GM19193 (cell line): ENCODE measurements around the gene CIART.

Experiments used
- POLR2A ChIP-seq: IDR thresholded peaks from 4 replicates; pipeline ENCODE4 v1.6.1; 2011; ENCODE audit not compliant: insufficient read depth, insufficient read length; ENCODE audit errors: extremely low read depth

CIART gene

GRCh38 chr1:150282558-150282958, 204 bp downstream of the CIART start:
- TF ChIP-seq POLR2A: no peak

GRCh38 chr1:150283260-150283659, 906 bp downstream of the CIART start:
- no peak for TF ChIP-seq POLR2A

GRCh38 chr1:150288382-150288781, 6.0 kb downstream of the CIART start:
- TF ChIP-seq POLR2A: no peak

GRCh38 chr1:150288822-150289221, 6.5 kb downstream of the CIART start:
- TF ChIP-seq POLR2A: no peak

- peak; percentile 93 for TF ChIP-seq POLR2A
Measured at GRCh38 chr1:150293433-150294253, 11.3 kb downstream of the CIART start, which contains the start of gene MRPS21. Gene MRPS21, plus strand, starts transcription at chr1:150293861. Its CDS starts 506 bp downstream, at chr1:150294367.

- TF ChIP-seq POLR2A: no peak
Measured at GRCh38 chr1:150295476-150295875, 13.1 kb downstream of the CIART start.

- no peak for TF ChIP-seq POLR2A
Measured at GRCh38 chr1:150299716-150300115, 17.4 kb downstream of the CIART start.

- TF ChIP-seq POLR2A: no peak
Measured at GRCh38 chr1:150302338-150302737, 20.0 kb downstream of the CIART start.

GRCh38 chr1:150302902-150303301, 20.5 kb downstream of the CIART start:
- no peak for TF ChIP-seq POLR2A

GRCh38 chr1:150309758-150310508, 27.6 kb downstream of the CIART start:
- TF ChIP-seq POLR2A: no peak

GRCh38 chr1:150311762-150312161, 29.4 kb downstream of the CIART start:
- TF ChIP-seq POLR2A: no peak

GRCh38 chr1:150320667-150320978, 38.3 kb downstream of the CIART start:
- TF ChIP-seq POLR2A: no peak

GRCh38 chr1:150321826-150322166, 39.4 kb downstream of the CIART start:
- no peak for TF ChIP-seq POLR2A

GRCh38 chr1:150322310-150322709, 40.0 kb downstream of the CIART start:
- no peak for TF ChIP-seq POLR2A

GRCh38 chr1:150332651-150333290, 50.4 kb downstream of the CIART start:
- TF ChIP-seq POLR2A: no peak
